OCI-LY7 (cell line): Measurements from ENCODE around the gene MOB3B.

Experiments
- CTCF ChIP-seq: fragments of 200-600 bp; sonication (generic); conservative IDR thresholded peaks from 2 replicates; pipeline ENCODE4 v1.5.1; 2014; ENCODE audit warnings: mild to moderate bottlenecking, antibody characterized with exemption, low read length, moderate library complexity, mixed read lengths
- EZH2phosphoT487 ChIP-seq: fragments of 200-600 bp; sonication (generic); IDR thresholded peaks from 2 replicates; pipeline ENCODE4 v1.6.1; 2018; ENCODE audit warnings: low read depth, borderline replicate concordance, mild to moderate bottlenecking, mixed run types, antibody characterized with exemption, low read length, moderate library complexity, mixed read lengths

- TF ChIP-seq CTCF = no peak
- no peak for TF ChIP-seq EZH2phosphoT487
These were observed 84.5 kb downstream of the MOB3B start for GRCh38 chr9:27445057-27445595.
